GM18519 (cell line): ENCODE results near the gene SEMA6C.
"Not testable (repeated sequence)": the region's sequence is repeated elsewhere in the genome, so short reads cannot be mapped to it uniquely, and the experiment has no call there.

ENCODE experiments used
- ATAC-seq: cut with Tn5 transposase; IDR thresholded peaks from one replicate; pipeline ENCODE4 v1.9.1; 2021; ENCODE audit warnings: mild to moderate bottlenecking, moderate library complexity; ENCODE audit not compliant: unreplicated experiment, low FRiP score

The SEMA6C gene

GRCh38 chr1:151146412-151147131 is at the start of gene SEMA6C:
SEMA6C (minus strand) TSS chr1:151146631; CDS start chr1:151142621, 4,010 bp downstream.
- ATAC-seq, result peak; percentile 89

- not testable (repeated sequence) for ATAC-seq
Measured at GRCh38 chr1:151194894-151195594, 48.6 kb upstream of the SEMA6C start.

- ATAC-seq, result no peak
Measured at GRCh38 chr1:151193856-151194255, 47.4 kb upstream of the SEMA6C start.

GRCh38 chr1:151193304-151193703 is 46.9 kb upstream of the SEMA6C start:
- no peak for ATAC-seq

GRCh38 chr1:151192047-151192446 is 45.6 kb upstream of the SEMA6C start:
- no peak for ATAC-seq

GRCh38 chr1:151189637-151190445 is 43.4 kb upstream of the SEMA6C start, which contains the start of gene VPS72:
VPS72 (minus strand) TSS chr1:151190197; CDS start chr1:151190121, 76 bp downstream.
- ATAC-seq, result peak; percentile 69

- ATAC-seq, result not testable (repeated sequence)
Measured at GRCh38 chr1:151188667-151189066, 42.2 kb upstream of the SEMA6C start.

- ATAC-seq, result no peak
Measured at GRCh38 chr1:151187205-151187604, 40.8 kb upstream of the SEMA6C start.

- no peak for ATAC-seq
Measured at GRCh38 chr1:151184211-151184610, 37.8 kb upstream of the SEMA6C start.

GRCh38 chr1:151176514-151177045 is 30.1 kb upstream of the SEMA6C start:
- ATAC-seq, result no peak

- no peak for ATAC-seq
Measured at GRCh38 chr1:151175863-151176262, 29.4 kb upstream of the SEMA6C start, which contains the start of gene TMOD4. TMOD4 (minus strand) TSS chr1:151175981; CDS start chr1:151174875, 1,106 bp downstream.

- no peak for ATAC-seq
Measured at GRCh38 chr1:151175041-151175741, 28.8 kb upstream of the SEMA6C start.

GRCh38 chr1:151171190-151171589 is 24.8 kb upstream of the SEMA6C start:
- no peak for ATAC-seq

- no peak for ATAC-seq
Measured at GRCh38 chr1:151167116-151167515, 20.7 kb upstream of the SEMA6C start.

GRCh38 chr1:151166505-151166956 is 20.1 kb upstream of the SEMA6C start:
- ATAC-seq, result no peak

- peak; percentile 79 for ATAC-seq
Measured at GRCh38 chr1:151165738-151166504, 19.5 kb upstream of the SEMA6C start, which contains the start of the genes LYSMD1 and SCNM1. LYSMD1 (minus strand) TSS chr1:151165902; CDS start chr1:151165258, 644 bp downstream. SCNM1 (plus strand) TSS chr1:151166144; CDS start chr1:151166153, 9 bp downstream.

GRCh38 chr1:151165281-151165737 is 18.9 kb upstream of the SEMA6C start:
- no peak for ATAC-seq

GRCh38 chr1:151164732-151165280 is 18.4 kb upstream of the SEMA6C start:
- no peak for ATAC-seq
